Measurements from ENCODE around the gene PPM1N. TPM values are rescaled to one million over a fixed set of nuclear protein-coding genes. Genes with fewer than 3 reads are reported as not detected.

Gene PPM1N
- total and polyA plus RNA-seq, 9 donors: 0.21 to 1.7 (median 0.89) TPM; not detected in 1

DNA sequence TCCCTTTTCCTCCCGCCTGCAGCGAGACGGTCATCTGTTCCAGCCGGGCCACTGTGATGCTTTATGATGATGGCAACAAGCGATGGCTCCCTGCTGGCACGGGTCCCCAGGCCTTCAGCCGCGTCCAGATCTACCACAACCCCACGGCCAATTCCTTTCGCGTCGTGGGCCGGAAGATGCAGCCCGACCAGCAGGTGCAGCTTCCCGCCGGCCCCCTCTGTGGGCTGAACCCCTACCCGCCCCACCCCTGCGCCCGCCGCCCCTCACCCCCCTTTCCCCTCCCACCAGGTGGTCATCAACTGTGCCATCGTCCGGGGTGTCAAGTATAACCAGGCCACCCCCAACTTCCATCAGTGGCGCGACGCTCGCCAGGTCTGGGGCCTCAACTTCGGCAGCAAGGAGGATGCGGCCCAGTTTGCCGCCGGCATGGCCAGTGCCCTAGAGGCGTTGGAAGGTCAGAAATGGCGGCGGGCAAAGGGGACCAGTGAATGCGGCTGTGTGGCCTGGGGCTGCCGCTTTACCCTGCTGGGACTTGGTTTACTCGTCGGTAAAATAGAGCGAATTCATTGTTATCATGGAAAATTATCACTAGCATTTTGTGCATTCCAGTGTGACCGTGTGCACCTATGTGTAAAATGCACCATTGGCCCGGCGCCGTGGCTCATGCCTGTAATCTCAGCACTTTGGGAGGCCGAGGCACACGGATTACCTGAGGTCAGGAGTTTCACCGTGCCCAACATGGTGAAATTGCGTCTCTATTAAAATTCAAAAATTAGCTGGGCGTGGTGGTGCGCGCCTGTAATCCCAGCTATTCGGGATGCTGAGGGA lies 19.6 kb downstream of the PPM1N start:
- Histone ChIP-seq H3K9me3 (no peaks in the 10 kb centered on the region), H3K27me3 (no peaks in the 10 kb centered on the region), H3K36me3 (no peaks in the 10 kb centered on the region), H3K27ac (no peak overlapping the region), H3K4me1 (ENCODE audit: insufficient read depth) (peaks cover 3% of the 10 kb centered on the region), H3K4me3 (no peak overlapping the region)
- WGBS, 3 donors: 84 to 87% (median 86%) methylated on average over 47 to 50 of the region's 50 CpGs
- intact Hi-C loops (cut with DNase I): no loop called here
- TF ChIP-seq EP300 (IDR thresholded peaks at IDR 0.05): no peak
- no peak for TF ChIP-seq POLR2A (IDR thresholded peaks at IDR 0.05)
- TF ChIP-seq, protein P1, sequence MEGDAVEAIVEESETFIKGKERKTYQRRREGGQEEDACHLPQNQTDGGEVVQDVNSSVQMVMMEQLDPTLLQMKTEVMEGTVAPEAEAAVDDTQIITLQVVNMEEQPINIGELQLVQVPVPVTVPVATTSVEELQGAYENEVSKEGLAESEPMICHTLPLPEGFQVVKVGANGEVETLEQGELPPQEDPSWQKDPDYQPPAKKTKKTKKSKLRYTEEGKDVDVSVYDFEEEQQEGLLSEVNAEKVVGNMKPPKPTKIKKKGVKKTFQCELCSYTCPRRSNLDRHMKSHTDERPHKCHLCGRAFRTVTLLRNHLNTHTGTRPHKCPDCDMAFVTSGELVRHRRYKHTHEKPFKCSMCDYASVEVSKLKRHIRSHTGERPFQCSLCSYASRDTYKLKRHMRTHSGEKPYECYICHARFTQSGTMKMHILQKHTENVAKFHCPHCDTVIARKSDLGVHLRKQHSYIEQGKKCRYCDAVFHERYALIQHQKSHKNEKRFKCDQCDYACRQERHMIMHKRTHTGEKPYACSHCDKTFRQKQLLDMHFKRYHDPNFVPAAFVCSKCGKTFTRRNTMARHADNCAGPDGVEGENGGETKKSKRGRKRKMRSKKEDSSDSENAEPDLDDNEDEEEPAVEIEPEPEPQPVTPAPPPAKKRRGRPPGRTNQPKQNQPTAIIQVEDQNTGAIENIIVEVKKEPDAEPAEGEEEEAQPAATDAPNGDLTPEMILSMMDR (IDR thresholded peaks at IDR 0.05): no peak
- no peak for DNase-seq

DNA sequence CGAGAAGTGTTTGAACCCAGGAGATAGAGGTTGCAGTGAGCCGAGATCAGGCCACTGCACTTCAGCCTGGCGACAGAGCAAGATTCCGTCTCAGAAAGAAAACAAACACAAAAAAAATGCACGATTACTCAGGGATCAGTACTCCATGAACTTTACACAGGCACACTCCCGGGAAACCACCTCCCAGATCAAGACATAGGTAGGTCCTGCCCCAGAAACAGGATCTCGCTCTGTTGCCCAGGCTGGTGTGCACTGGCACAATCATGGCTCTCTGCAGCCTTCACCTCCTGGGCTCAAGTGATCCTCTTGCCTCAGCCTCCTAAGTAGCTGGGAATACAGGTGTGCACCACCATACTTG lies 20.2 kb downstream of the PPM1N start:
- TF ChIP-seq POLR2A (IDR thresholded peaks at IDR 0.05) (no peak), EP300 (IDR thresholded peaks at IDR 0.05) (no peak)
- TF ChIP-seq, protein P1 (IDR thresholded peaks at IDR 0.05): no peak
- Histone ChIP-seq H3K9me3 (no peaks in the 10 kb centered on the region), H3K27me3 (no peaks in the 10 kb centered on the region), H3K27ac (no peak overlapping the region), H3K36me3 (no peaks in the 10 kb centered on the region), H3K4me3 (no peak overlapping the region), H3K4me1 (ENCODE audit: insufficient read depth) (peaks cover 3% of the 10 kb centered on the region)
- intact Hi-C loops (cut with DNase I): no loop called here
- no peak for DNase-seq
- WGBS, 3 donors: 61 to 75% (median 66%) methylated on average over 7 of the region's 7 CpGs

DNA sequence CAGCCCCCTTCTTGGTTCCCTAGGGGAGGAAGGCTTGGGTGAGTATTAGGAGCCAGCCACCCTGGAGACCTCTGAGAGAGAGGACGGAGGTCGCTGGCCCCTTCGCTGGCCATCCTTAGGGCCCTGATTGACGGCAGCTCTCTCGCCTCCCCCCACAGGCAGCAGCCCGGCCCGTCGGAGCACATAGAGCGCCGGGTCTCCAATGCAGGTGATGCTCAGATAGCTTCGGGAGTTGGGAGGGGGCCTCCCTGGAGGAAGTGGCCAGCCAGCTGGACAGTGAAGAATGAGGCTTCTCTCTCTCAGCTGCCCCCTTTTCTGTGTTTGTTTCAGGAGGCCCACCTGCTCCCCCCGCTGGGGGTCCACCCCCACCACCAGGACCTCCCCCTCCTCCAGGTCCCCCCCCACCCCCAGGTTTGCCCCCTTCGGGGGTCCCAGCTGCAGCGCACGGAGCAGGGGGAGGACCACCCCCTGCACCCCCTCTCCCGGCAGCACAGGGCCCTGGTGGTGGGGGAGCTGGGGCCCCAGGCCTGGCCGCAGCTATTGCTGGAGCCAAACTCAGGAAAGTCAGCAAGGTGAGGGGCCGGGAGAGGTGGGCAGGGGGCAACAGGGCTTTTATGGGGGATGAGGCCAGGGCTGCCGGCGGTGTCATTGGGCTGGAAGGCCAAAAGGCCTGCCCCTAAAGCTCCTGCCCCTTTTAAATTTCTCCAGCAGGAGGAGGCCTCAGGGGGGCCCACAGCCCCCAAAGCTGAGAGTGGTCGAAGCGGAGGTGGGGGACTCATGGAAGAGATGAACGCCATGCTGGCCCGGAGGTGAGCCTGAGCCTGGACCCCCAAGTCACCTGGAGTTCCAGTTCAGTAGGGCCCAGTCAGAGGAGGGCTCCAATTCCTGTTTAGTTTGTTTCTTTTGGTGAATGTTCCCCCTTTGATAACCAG lies 24.0 kb downstream of the PPM1N start:
- no peaks in the 10 kb centered on the region for H3K9me3 ChIP-seq
- intact Hi-C loops (cut with DNase I): loop anchor here (2.0 to 10.0 kb wide), 6 partner anchors 53 to 170 kb away; partner anchors contain the start of genes OPA3 (in 1 of the 4), QPCTL (in 1 of the 4) and SNRPD2 (in 1 of the 4)
- no peak overlapping the region for H3K4me3 ChIP-seq
- no peak overlapping the region for H3K27ac ChIP-seq
- H3K4me1 ChIP-seq (ENCODE audit: insufficient read depth): peaks cover 1% of the 10 kb centered on the region
- H3K27me3 ChIP-seq: no peaks in the 10 kb centered on the region
- no peak for DNase-seq
- WGBS, 3 donors: 67 to 77% (median 74%) methylated on average over 19 to 24 of the region's 24 CpGs
- TF ChIP-seq POLR2A (IDR thresholded peaks at IDR 0.05) (no peak), EP300 (IDR thresholded peaks at IDR 0.05) (no peak)
- TF ChIP-seq, protein P1 (IDR thresholded peaks at IDR 0.05): no peak
- H3K36me3 ChIP-seq: no peaks in the 10 kb centered on the region

GRCh38 chr19:45523642-45524256 lies 25.5 kb downstream of the PPM1N start:
- DNase-seq: peak; percentile 74 to 86 (median 81)
- H3K4me1 ChIP-seq (ENCODE audit: insufficient read depth): peaks cover 2% of the 10 kb centered on the region
- H3K4me3 ChIP-seq: no peak overlapping the region
- H3K27ac ChIP-seq: no peak overlapping the region
- TF ChIP-seq, protein P1 (IDR thresholded peaks at IDR 0.05): peak; percentile 86 to 92 (median 91)
- TF ChIP-seq POLR2A (IDR thresholded peaks at IDR 0.05) (no peak), EP300 (IDR thresholded peaks at IDR 0.05) (no peak)
- H3K9me3 ChIP-seq: no peaks in the 10 kb centered on the region
- no peaks in the 10 kb centered on the region for H3K27me3 ChIP-seq
- no peaks in the 10 kb centered on the region for H3K36me3 ChIP-seq
- WGBS, 3 donors: 66 to 71% (median 68%) methylated on average over 9 of the region's 9 CpGs
- intact Hi-C loops (cut with DNase I): loop anchor here (2.0 to 10.0 kb wide), 6 partner anchors 51 to 169 kb away; partner anchors contain the start of genes OPA3 (in 1 of the 4), QPCTL (in 1 of the 4) and SNRPD2 (in 1 of the 4)

All from ovary (tissue), 9 donors.